IMR-90 (cell line): ENCODE measurements around the gene MTHFD2. TPM values are rescaled to one million over a fixed set of nuclear protein-coding genes. Genes with fewer than 3 reads are reported as not detected.

ENCODE experiments used
- ATAC-seq: fragments of 200-7000 bp; cut with Tn5 transposase; 2 replicates; pipeline ENCODE4 v1.9.1; 2020; ENCODE audit warnings: low read depth, mild to moderate bottlenecking, moderate library complexity
- BruUV-seq: library from RNA; stranded (reverse); fragments of 400-500 nt; replicated peaks from 2 replicates; lab custom pipeline; 2021; lab: Mats Ljungman, UMichigan
- CTCF ChIA-PET: fragments of 300-600 bp; formaldehyde crosslinking; extraction: SDS; loops from one replicate; lab custom pipeline; 2021; ENCODE audit warnings: antibody characterized with exemption; lab: Yijun Ruan, JAX
- POLR2A ChIA-PET: fragments of 300-600 bp; sonication (Branson Sonifier 250); formaldehyde crosslinking; loops from one replicate; lab custom pipeline; 2022; ENCODE audit warnings: antibody characterized with exemption; ENCODE audit not compliant: unreplicated experiment; lab: Charles Lee
- DNase-seq: peaks from one replicate; pipeline ENCODE4 v3.0.0; 2013
- H2AFZ ChIP-seq: replicated peaks from 2 replicates; pipeline ENCODE3; 2013; ENCODE audit warnings: low read length, mild to moderate bottlenecking; ENCODE audit not compliant: poor library complexity
- H2AK5ac ChIP-seq: 2 replicates; pipeline ENCODE4 v1.6.1; 2013; ENCODE audit warnings: low read depth, low read length, inconsistent platforms
- H2AK9ac ChIP-seq: replicated peaks from 2 replicates; pipeline ENCODE3; 2013; ENCODE audit warnings: mild to moderate bottlenecking, low read depth, low read length, moderate library complexity; ENCODE audit not compliant: poor library complexity
- H2BK120ac ChIP-seq: 2 replicates; pipeline ENCODE4 v1.6.1; 2013; ENCODE audit warnings: low read depth, low read length, inconsistent platforms
- H2BK15ac ChIP-seq: 3 replicates; pipeline ENCODE4 v1.6.1; 2013; ENCODE audit warnings: low read depth, low read length, inconsistent platforms
- H2BK20ac ChIP-seq: 2 replicates; pipeline ENCODE4 v1.6.1; 2013; ENCODE audit warnings: low read depth, mild to moderate bottlenecking, inconsistent platforms, low read length, moderate library complexity
- H2BK5ac ChIP-seq: 2 replicates; pipeline ENCODE4 v1.6.1; 2013; ENCODE audit warnings: mild to moderate bottlenecking, low read depth, low read length, inconsistent platforms; ENCODE audit not compliant: poor library complexity, severe bottlenecking
- H3K14ac ChIP-seq: replicated peaks from 2 replicates; pipeline ENCODE4 v1.6.1; 2013; ENCODE audit warnings: low read depth, low read length, inconsistent platforms
- H3K18ac ChIP-seq: 2 replicates; pipeline ENCODE4 v1.6.1; 2013; ENCODE audit warnings: low read depth, low read length, control low read depth
- H3K23ac ChIP-seq: 2 replicates; pipeline ENCODE4 v1.6.1; 2013; ENCODE audit warnings: low read depth, low read length, inconsistent platforms
- H3K27ac ChIP-seq: 2 replicates; pipeline ENCODE4 v1.5.1; 2013; ENCODE audit warnings: mild to moderate bottlenecking, control low read depth, low read length; ENCODE audit not compliant: insufficient read depth
- H3K27me3 ChIP-seq: 2 replicates; pipeline ENCODE4 v1.6.1; 2013; ENCODE audit warnings: low read length; ENCODE audit not compliant: control insufficient read depth, insufficient read depth
- H3K36me3 ChIP-seq: 2 replicates; pipeline ENCODE4 v1.6.1; 2013; ENCODE audit warnings: low read length, mixed read lengths; ENCODE audit not compliant: control insufficient read depth, insufficient read depth
- H3K4ac ChIP-seq: 2 replicates; pipeline ENCODE4 v1.6.1; 2013; ENCODE audit warnings: low read depth, low read length, inconsistent platforms
- H3K4me1 ChIP-seq: 2 replicates; pipeline ENCODE4 v1.6.1; 2013; ENCODE audit warnings: low read length, mixed read lengths; ENCODE audit not compliant: control insufficient read depth, insufficient read depth
- H3K4me2 ChIP-seq: 2 replicates; pipeline ENCODE4 v1.6.1; 2013; ENCODE audit warnings: low read depth, mild to moderate bottlenecking, control low read depth, low read length, moderate library complexity
- H3K4me3 ChIP-seq: 2 replicates; pipeline ENCODE4 v1.5.1; 2013; ENCODE audit warnings: low read depth, mild to moderate bottlenecking, control low read depth, low read length, moderate library complexity; ENCODE audit not compliant: insufficient read depth
- H3K56ac ChIP-seq: 2 replicates; pipeline ENCODE4 v1.6.1; 2013; ENCODE audit warnings: low read length, inconsistent platforms; ENCODE audit not compliant: insufficient read depth; ENCODE audit errors: extremely low read depth
- H3K79me1 ChIP-seq, 2 experiments: 2 replicates each; pipeline ENCODE4 v1.6.1; 2013; ENCODE audit warnings: low read length in 2 of 2, inconsistent platforms in 1 of 2, low read depth in 1 of 2
- H3K9ac ChIP-seq: 2 replicates; pipeline ENCODE4 v1.6.1; 2013; ENCODE audit warnings: low read depth, low read length, control low read depth
- H3K9me1 ChIP-seq: 2 replicates; pipeline ENCODE4 v1.6.1; 2013; ENCODE audit warnings: low read length, inconsistent platforms; ENCODE audit not compliant: insufficient read depth
- H3K9me3 ChIP-seq: 2 replicates; pipeline ENCODE4 v1.6.1; 2013; ENCODE audit warnings: low read length; ENCODE audit not compliant: control insufficient read depth, insufficient read depth
- H4K20me1 ChIP-seq: 2 replicates; pipeline ENCODE4 v1.6.1; 2013; ENCODE audit warnings: low read length, inconsistent platforms; ENCODE audit not compliant: insufficient read depth
- H4K5ac ChIP-seq: 2 replicates; pipeline ENCODE4 v1.6.1; 2013; ENCODE audit warnings: mild to moderate bottlenecking, low read depth, low read length, control low read depth
- H4K8ac ChIP-seq, 2 experiments: 2 replicates each; pipeline ENCODE4 v1.6.1; 2013; ENCODE audit warnings: low read depth in 2 of 2, low read length in 2 of 2, control low read depth in 1 of 2, inconsistent platforms in 1 of 2
- H4K91ac ChIP-seq: 2 replicates; pipeline ENCODE4 v1.6.1; 2013; ENCODE audit warnings: low read depth, low read length, inconsistent platforms; ENCODE audit not compliant: insufficient read depth
- RFX5 ChIP-seq: IDR thresholded peaks from 2 replicates; pipeline ENCODE4 v1.8.0; 2012; ENCODE audit warnings: low read depth, mild to moderate bottlenecking, low read length, moderate library complexity
- WGBS, 2 experiments: methylation state at CpG; one replicate each; pipeline versions ENCODE4 v1.1.5 to v1.1.7; 2013; ENCODE audit warnings: missing lambda C conversion rate in 2 of 2; ENCODE audit not compliant: insufficient read length in 1 of 2; ENCODE audit errors: extremely low coverage in 2 of 2; 5-methylcytosine and 5-hydroxymethylcytosine counted together
- dilution Hi-C: fragments of 300-500 bp; cut with HindIII; formaldehyde crosslinking; loops from one replicate; pipeline ENCODE4 v1.14.3; 2018; ENCODE audit warnings: low sequenced_read_pairs; ENCODE audit not compliant: unreplicated experiment
- in situ Hi-C: fragments of 300-500 bp; cut with MboI; formaldehyde crosslinking; loops from 3 replicates; pipeline ENCODE4 v1.14.3; 2019; ENCODE audit warnings: low sequenced_read_pairs, inconsistent platforms, mixed read lengths
- intact Hi-C: fragments of 100-400 bp; cut with micrococcal nuclease; formaldehyde crosslinking; loops from 2 replicates; pipeline ENCODE4 v1.10.0; 2022
- polyA plus RNA-seq, 3 experiments: library from polyadenylated mRNA; depleted of rRNA; stranded (reverse); fragments of >200 nt; gene quantifications; 2 replicates each; pipeline ENCODE4 v1.2.3, GENCODE V29; 2012; ENCODE audit warnings: low replicate concordance in 1 of 3
- total RNA-seq: library from RNA; depleted of rRNA; stranded (reverse); fragments of >200 nt; gene quantifications from 2 replicates; pipeline ENCODE4 v1.2.3, GENCODE V29; 2012

MTHFD2 gene
- total and polyA plus RNA-seq, 2 of the 4 experiments (the other 2 are of a cell fraction) = 66.8 to 122 TPM

GRCh38 chr2:74252862-74253261 lies 54.4 kb downstream of the MTHFD2 start:
- Histone ChIP-seq H3K9me1 (no peaks in the 10 kb centered on the region), H3K79me1 (no peaks in the 10 kb centered on the region), H4K20me1 (no peaks in the 10 kb centered on the region), H4K8ac (no peak overlapping the region), H3K4me1 (no peaks in the 10 kb centered on the region), H3K9me3 (no peaks in the 10 kb centered on the region), H2AFZ (no peak overlapping the region), H3K27me3 (peaks cover 38% of the 10 kb centered on the region; the same call in 1 of the 2 replicates), H4K5ac (no peak overlapping the region), H2AK5ac (no peak overlapping the region), H3K4me3 (no peak overlapping the region), H3K9ac (no peak overlapping the region), H3K4me2 (no peak overlapping the region), H2BK120ac (no peak overlapping the region), H3K56ac (no peak overlapping the region), H4K91ac (no peak overlapping the region), H2BK5ac (no peak overlapping the region), H2BK15ac (no peak overlapping the region), H3K4ac (no peak overlapping the region), H3K14ac (no peak overlapping the region), H3K18ac (no peak overlapping the region), H2AK9ac (no peak overlapping the region), H3K36me3 (no peaks in the 10 kb centered on the region), H2BK20ac (no peak overlapping the region), H3K27ac (no peak overlapping the region), H3K23ac (no peak overlapping the region)
- CTCF ChIA-PET = no interaction called here
- no peak for ATAC-seq
- TF ChIP-seq RFX5 = no peak
- no CpG with 5 or more reads among the region's 9 CpGs for WGBS, 2 experiments
- POLR2A ChIA-PET = no interaction called here
- intact Hi-C loops (loop anchor here (5.0 kb wide), 1 partner anchor 324 kb away; no protein-coding TSS in a partner anchor), dilution Hi-C loops (no loop called here), in situ Hi-C loops (loop anchor here (5.0 kb wide), 1 partner anchor 84 kb away; no protein-coding TSS in a partner anchor)
- no peak for DNase-seq
- BruUV-seq = no TSS peak
